Endothelial cell of umbilical vein (primary cell): ENCODE measurements around the gene GSTO2.

Source experiments
- EZH2 ChIP-seq: IDR thresholded peaks from 2 replicates; pipeline ENCODE4 v1.6.1; 2012; ENCODE audit warnings: borderline replicate concordance, low read depth, mild to moderate bottlenecking, moderate library complexity, low read length, inconsistent platforms; ENCODE audit not compliant: severe bottlenecking
- FOS ChIP-seq: IDR thresholded peaks from 2 replicates; pipeline ENCODE4 v1.6.1; 2011; ENCODE audit warnings: mild to moderate bottlenecking, low read length, moderate library complexity, borderline replicate concordance; ENCODE audit not compliant: insufficient read depth
- GATA2 ChIP-seq: IDR thresholded peaks from 2 replicates; pipeline ENCODE4 v1.7.0; 2011; ENCODE audit warnings: low read depth, mild to moderate bottlenecking, moderate library complexity, mixed read lengths, low read length; ENCODE audit not compliant: insufficient read length, insufficient read depth
- MYC ChIP-seq: IDR thresholded peaks from one replicate; pipeline ENCODE4 v1.6.1; 2011; ENCODE audit warnings: mild to moderate bottlenecking, low read depth, low read length
- POLR2A ChIP-seq: IDR thresholded peaks from 2 replicates; pipeline ENCODE4 v1.6.1; 2012; ENCODE audit warnings: low read depth, mild to moderate bottlenecking, control low read depth, low read length
- POLR2AphosphoS5 ChIP-seq: IDR thresholded peaks from 2 replicates; pipeline ENCODE4 v1.6.1; 2012; ENCODE audit warnings: low read depth, mild to moderate bottlenecking, control low read depth, low read length, moderate library complexity; ENCODE audit not compliant: insufficient read depth
- TF ChIP-seq, protein P1 (sequence below), 2 donors: IDR thresholded peaks; 1 replicate in 1 of 2; 2 replicates in 1 of 2; pipeline ENCODE4 v1.5.1; 2011; ENCODE audit warnings: low read length in 2 of 2, mild to moderate bottlenecking in 2 of 2, moderate library complexity in 2 of 2, control low read depth in 1 of 2, inconsistent platforms in 1 of 2, low read depth in 1 of 2; ENCODE audit not compliant: insufficient read depth in 1 of 2; ENCODE audit errors: extremely low read depth in 1 of 2
- TF ChIP-seq, protein P2 (sequence below): IDR thresholded peaks from 2 replicates; pipeline ENCODE4 v1.6.1; 2011; ENCODE audit not compliant: insufficient read depth, insufficient read length

GRCh38 chr10:104274762-104275721 is 6.1 kb downstream of the GSTO2 start:
- TF ChIP-seq, protein P1, sequence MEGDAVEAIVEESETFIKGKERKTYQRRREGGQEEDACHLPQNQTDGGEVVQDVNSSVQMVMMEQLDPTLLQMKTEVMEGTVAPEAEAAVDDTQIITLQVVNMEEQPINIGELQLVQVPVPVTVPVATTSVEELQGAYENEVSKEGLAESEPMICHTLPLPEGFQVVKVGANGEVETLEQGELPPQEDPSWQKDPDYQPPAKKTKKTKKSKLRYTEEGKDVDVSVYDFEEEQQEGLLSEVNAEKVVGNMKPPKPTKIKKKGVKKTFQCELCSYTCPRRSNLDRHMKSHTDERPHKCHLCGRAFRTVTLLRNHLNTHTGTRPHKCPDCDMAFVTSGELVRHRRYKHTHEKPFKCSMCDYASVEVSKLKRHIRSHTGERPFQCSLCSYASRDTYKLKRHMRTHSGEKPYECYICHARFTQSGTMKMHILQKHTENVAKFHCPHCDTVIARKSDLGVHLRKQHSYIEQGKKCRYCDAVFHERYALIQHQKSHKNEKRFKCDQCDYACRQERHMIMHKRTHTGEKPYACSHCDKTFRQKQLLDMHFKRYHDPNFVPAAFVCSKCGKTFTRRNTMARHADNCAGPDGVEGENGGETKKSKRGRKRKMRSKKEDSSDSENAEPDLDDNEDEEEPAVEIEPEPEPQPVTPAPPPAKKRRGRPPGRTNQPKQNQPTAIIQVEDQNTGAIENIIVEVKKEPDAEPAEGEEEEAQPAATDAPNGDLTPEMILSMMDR (IDR thresholded peaks at IDR 0.05; ENCODE audit: extremely low read depth in 1 of 2, insufficient read depth in 1 of 2, low read depth in 1 of 2, low read length in 2 of 2): peak; percentile 88 to 96
- TF ChIP-seq POLR2A (no peak), EZH2 (no peak), POLR2AphosphoS5 (no peak), GATA2 (no peak), MYC (no peak), FOS (no peak)
- TF ChIP-seq, protein P2, sequence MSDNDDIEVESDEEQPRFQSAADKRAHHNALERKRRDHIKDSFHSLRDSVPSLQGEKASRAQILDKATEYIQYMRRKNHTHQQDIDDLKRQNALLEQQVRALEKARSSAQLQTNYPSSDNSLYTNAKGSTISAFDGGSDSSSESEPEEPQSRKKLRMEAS: no peak
